RPMI8226 (cell line): ENCODE measurements around the gene DNMT1.

Experiments
- DNase-seq: peaks from one replicate; pipeline ENCODE4 v3.0.0-alpha.2; 2015

The DNMT1 gene

GRCh38 chr19:10112895-10113591 is 81.7 kb downstream of the DNMT1 start:
- peak; percentile 76 for DNase-seq

GRCh38 chr19:10112037-10112761 is 82.6 kb downstream of the DNMT1 start:
- peak; percentile 41 for DNase-seq

GRCh38 chr19:10111405-10111811 is 83.3 kb downstream of the DNMT1 start, which contains the start of gene P2RY11:
P2RY11 (plus strand) TSS chr19:10111693; CDS start chr19:10111722, 29 bp downstream.
- DNase-seq: no peak

GRCh38 chr19:10110972-10111317 is 83.8 kb downstream of the DNMT1 start:
- DNase-seq: no peak

- DNase-seq: no peak
Measured at GRCh38 chr19:10110076-10110971, 84.4 kb downstream of the DNMT1 start.

GRCh38 chr19:10109528-10109927 is 85.2 kb downstream of the DNMT1 start:
- DNase-seq: no peak

- DNase-seq: no peak
Measured at GRCh38 chr19:10107817-10108367, 86.9 kb downstream of the DNMT1 start.

- DNase-seq: no peak
Measured at GRCh38 chr19:10107254-10107653, 87.5 kb downstream of the DNMT1 start.

- DNase-seq: peak; percentile 100
Measured at GRCh38 chr19:10106100-10106936, 88.4 kb downstream of the DNMT1 start, which contains the start of gene PPAN. PPAN (plus strand) TSS chr19:10106362; CDS start chr19:10106395, 33 bp downstream.

- no peak for DNase-seq
Measured at GRCh38 chr19:10105509-10106099, 89.1 kb downstream of the DNMT1 start.

- no peak for DNase-seq
Measured at GRCh38 chr19:10104665-10105508, 89.9 kb downstream of the DNMT1 start.

- DNase-seq: no peak
Measured at GRCh38 chr19:10104130-10104513, 90.6 kb downstream of the DNMT1 start.

GRCh38 chr19:10102787-10103236 is 91.9 kb downstream of the DNMT1 start:
- no peak for DNase-seq

- DNase-seq: no peak
Measured at GRCh38 chr19:10100163-10100785, 94.5 kb downstream of the DNMT1 start.

- no peak for DNase-seq
Measured at GRCh38 chr19:10096615-10096963, 98.2 kb downstream of the DNMT1 start.

- peak; percentile 96 for DNase-seq
Measured at GRCh38 chr19:10095948-10096614, 98.7 kb downstream of the DNMT1 start.

GRCh38 chr19:10095622-10095947 is 99.2 kb downstream of the DNMT1 start:
- no peak for DNase-seq

GRCh38 chr19:10093295-10094186 is 101.2 kb downstream of the DNMT1 start:
- no peak for DNase-seq
